HUES64 (cell line): Measurements from ENCODE around the gene CEACAM21.

Experiments used
- H3K27ac ChIP-seq: 2 replicates; pipeline ENCODE4 v1.7.0; 2013; ENCODE audit warnings: low read depth, low read length, inconsistent platforms
- H3K27me3 ChIP-seq: 2 replicates; pipeline ENCODE4 v1.6.1; 2013; ENCODE audit warnings: mild to moderate bottlenecking, low read length; ENCODE audit not compliant: insufficient read depth
- H3K36me3 ChIP-seq: 2 replicates; pipeline ENCODE4 v1.6.1; 2013; ENCODE audit warnings: mild to moderate bottlenecking, low read length; ENCODE audit not compliant: insufficient read depth
- H3K4me1 ChIP-seq: 2 replicates; pipeline ENCODE4 v1.6.1; 2013; ENCODE audit warnings: mild to moderate bottlenecking, low read length, moderate library complexity; ENCODE audit not compliant: insufficient read depth
- H3K4me3 ChIP-seq: 2 replicates; pipeline ENCODE4 v1.5.1; 2013; ENCODE audit warnings: mild to moderate bottlenecking, low read length, moderate library complexity
- H3K9ac ChIP-seq: 2 replicates; pipeline ENCODE4 v1.6.1; 2013; ENCODE audit warnings: mild to moderate bottlenecking, low read depth, low read length
- H3K9me3 ChIP-seq: 2 replicates; pipeline ENCODE4 v1.6.1; 2013; ENCODE audit warnings: low read depth, low read length; ENCODE audit not compliant: insufficient read depth
- WGBS: fragments of 150-250, 120-280 bp; methylation state at CpG from one replicate; pipeline ENCODE4 v1.1.7; 2013; ENCODE audit warnings: missing lambda C conversion rate; 5-methylcytosine and 5-hydroxymethylcytosine counted together

CEACAM21 gene

DNA sequence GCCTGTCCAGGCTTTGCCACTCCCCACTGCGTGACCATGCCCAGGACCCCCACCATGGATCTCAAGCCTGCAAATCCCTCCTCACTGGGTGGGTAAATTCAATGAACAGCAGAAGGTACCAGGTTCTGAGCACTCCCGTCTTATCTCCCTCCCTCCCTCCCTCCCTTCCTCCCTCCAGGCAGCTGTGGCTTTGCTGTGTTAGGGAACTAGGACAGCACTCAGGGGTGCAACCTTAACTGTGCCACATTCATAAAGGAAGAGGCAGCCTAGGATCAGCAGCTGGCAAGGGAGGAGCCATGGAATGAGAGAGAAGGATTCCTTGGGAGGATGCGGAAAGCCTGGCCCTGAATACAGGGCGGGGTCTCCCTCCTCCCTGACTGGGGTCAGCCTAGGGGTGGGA lies 45.3 kb downstream of the CEACAM21 start:
- WGBS: 60% methylated on average over 4 of the region's 4 CpGs
- peaks cover 6% of the 10 kb centered on the region; the same call in 1 of the 2 replicates for H3K9me3 ChIP-seq
- no peak overlapping the region for H3K27ac ChIP-seq
- no peak overlapping the region for H3K9ac ChIP-seq
- no peak overlapping the region for H3K4me3 ChIP-seq
- H3K27me3 ChIP-seq: no peaks in the 10 kb centered on the region; the same call in 1 of the 2 replicates
- no peaks in the 10 kb centered on the region for H3K36me3 ChIP-seq
- no peaks in the 10 kb centered on the region for H3K4me1 ChIP-seq

DNA sequence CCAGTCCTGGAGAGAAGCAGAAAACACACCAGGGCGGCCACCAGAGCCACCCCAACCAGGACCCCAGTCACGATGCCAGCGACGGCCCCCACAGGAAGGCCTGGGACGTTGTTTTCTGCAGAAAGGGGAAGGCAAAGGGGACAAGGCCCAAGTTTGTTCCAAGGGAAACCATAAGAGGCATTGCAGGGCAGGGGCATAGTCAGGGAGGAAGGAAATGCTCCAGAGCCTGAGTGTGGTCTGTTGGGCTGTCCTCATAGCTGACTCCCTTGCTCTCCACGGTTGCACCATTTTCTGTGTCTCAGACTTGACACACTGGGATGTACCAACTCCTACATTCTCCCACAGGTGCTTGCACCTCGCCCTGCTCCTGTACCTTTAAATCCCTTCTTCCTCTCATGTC lies 45.7 kb downstream of the CEACAM21 start:
- 65% methylated on average over 7 of the region's 7 CpGs for WGBS
- H3K9me3 ChIP-seq: peaks cover 6% of the 10 kb centered on the region; the same call in 1 of the 2 replicates
- no peak overlapping the region for H3K27ac ChIP-seq
- H3K36me3 ChIP-seq: no peaks in the 10 kb centered on the region
- no peaks in the 10 kb centered on the region for H3K4me1 ChIP-seq
- no peaks in the 10 kb centered on the region; the same call in 1 of the 2 replicates for H3K27me3 ChIP-seq
- no peak overlapping the region for H3K9ac ChIP-seq
- H3K4me3 ChIP-seq: no peak overlapping the region

DNA sequence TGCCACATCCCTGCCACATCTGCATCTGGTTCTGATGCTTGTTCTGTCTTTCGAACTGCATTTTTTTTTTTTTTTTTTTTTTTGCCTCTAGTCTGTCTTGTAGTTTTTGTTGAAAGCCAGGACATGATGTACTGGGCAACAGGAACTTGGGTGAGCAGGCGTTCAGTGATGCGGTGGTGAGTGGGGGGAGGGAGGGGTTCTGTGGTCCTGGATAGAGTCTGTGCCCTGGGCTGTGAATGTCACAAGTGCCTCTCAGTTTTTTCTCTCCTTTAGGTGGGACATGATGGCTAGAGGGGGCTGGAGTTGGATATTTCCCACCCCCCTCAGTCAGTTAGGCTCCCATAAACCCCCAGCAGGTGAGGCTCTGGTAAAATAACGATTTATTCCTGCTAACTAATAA lies 47.4 kb downstream of the CEACAM21 start:
- WGBS: 73% methylated on average over 3 of the region's 4 CpGs
- Histone ChIP-seq H3K4me1 (no peaks in the 10 kb centered on the region), H3K9ac (no peak overlapping the region), H3K27me3 (no peaks in the 10 kb centered on the region; the same call in 1 of the 2 replicates), H3K36me3 (no peaks in the 10 kb centered on the region), H3K4me3 (no peak overlapping the region), H3K27ac (no peak overlapping the region), H3K9me3 (peaks cover 13% of the 10 kb centered on the region; the same call in 1 of the 2 replicates)

DNA sequence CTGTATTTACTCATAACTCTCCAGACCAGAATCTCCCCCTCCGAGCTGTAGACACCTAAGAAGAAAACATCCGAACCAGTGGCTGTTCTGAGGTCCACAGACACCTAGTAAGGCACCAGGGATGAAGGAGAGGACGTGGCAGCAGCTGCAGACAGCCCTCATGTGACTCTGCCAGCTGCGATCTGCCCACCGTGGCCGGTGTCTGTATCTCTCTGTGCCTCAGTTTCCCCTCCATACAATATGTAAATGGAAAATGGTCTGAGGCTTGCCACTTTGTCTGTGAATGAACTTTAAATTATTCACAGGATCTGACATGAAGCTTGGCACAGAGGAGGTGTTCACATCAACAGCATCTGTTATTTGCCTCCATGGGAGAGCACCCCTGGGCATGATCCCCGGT lies 48.5 kb downstream of the CEACAM21 start:
- H3K27me3 ChIP-seq: no peaks in the 10 kb centered on the region; the same call in 1 of the 2 replicates
- 80% methylated on average over 7 of the region's 7 CpGs for WGBS

DNA sequence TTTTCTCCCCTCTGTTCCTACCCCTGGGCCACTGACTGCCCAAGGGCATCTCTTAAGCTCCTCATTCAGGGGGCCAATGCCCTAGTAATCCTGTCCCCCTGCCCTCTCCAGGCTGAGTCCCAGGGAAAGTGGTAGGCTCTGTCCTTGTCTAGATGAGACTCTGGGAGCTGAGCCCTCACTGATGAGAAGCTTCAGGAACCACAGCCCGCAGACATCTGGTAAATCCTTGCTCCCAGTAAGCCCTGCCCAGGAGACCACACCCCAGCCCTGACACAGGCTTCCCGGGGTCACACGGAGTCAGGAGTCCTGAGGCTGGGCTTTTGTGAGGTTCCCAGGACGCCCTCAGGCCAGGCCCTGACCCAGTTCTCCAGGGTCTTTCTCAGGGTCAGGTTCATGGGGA lies 49.0 kb downstream of the CEACAM21 start:
- no peak overlapping the region for H3K27ac ChIP-seq
- no peaks in the 10 kb centered on the region for H3K36me3 ChIP-seq
- H3K9ac ChIP-seq: no peak overlapping the region
- WGBS: 51% methylated on average over 4 of the region's 4 CpGs
- peaks cover 20% of the 10 kb centered on the region; the same call in 1 of the 2 replicates for H3K9me3 ChIP-seq
- H3K27me3 ChIP-seq: no peaks in the 10 kb centered on the region; the same call in 1 of the 2 replicates
- no peak overlapping the region for H3K4me3 ChIP-seq
- no peaks in the 10 kb centered on the region for H3K4me1 ChIP-seq

More for the DNA sequence above, 48.5 kb downstream of the CEACAM21 start:
- H3K4me1 ChIP-seq: no peaks in the 10 kb centered on the region
- H3K9me3 ChIP-seq: peaks cover 20% of the 10 kb centered on the region; the same call in 1 of the 2 replicates
- no peak overlapping the region for H3K9ac ChIP-seq
- no peak overlapping the region for H3K27ac ChIP-seq
- H3K36me3 ChIP-seq: no peaks in the 10 kb centered on the region
- no peak overlapping the region for H3K4me3 ChIP-seq

DNA sequence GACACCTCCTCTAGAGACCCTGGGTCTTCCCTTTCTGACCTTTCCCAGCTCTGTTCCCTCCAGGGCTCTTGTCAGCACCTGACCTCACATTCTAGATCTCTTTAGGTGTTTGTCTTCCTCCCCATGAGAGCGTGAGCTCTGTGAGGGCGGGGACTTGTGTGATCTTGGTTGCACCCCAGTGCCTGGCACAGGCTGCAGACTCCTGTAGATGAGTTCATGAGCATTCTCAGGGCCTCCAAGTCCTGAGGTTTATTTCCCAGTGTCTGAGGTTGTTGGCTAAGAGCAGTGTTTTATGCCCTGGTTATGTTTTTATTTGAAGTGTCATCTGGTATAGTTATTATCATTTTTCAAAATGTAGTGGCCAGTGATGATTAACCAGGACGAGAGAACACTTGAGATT lies 50.3 kb downstream of the CEACAM21 start:
- Histone ChIP-seq H3K27ac (no peak overlapping the region), H3K9ac (no peak overlapping the region), H3K4me1 (no peaks in the 10 kb centered on the region), H3K27me3 (no peaks in the 10 kb centered on the region; the same call in 1 of the 2 replicates), H3K9me3 (peaks cover 28% of the 10 kb centered on the region), H3K4me3 (no peak overlapping the region), H3K36me3 (no peaks in the 10 kb centered on the region)
- WGBS: 60% methylated on average over 3 of the region's 3 CpGs

DNA sequence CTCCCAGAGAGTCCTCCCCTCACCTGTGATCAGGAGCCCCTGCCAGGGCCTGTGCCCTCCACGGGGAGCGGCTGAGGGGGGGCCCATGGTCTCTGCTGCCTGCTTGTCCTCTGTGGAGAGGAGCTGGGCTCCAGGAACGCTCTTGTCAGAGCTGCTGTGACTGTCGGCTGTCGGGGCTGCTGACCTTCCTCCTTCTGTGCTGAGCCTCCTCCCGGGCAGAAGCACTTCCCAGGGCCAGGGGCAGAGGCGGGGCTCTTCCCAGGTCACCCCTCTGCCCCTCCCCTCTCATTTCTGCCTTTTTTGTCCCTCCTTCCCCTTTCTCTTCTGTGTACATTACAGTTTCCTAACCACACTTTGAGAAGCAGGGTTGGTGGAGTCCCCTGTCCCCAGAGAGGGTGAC lies 50.9 kb downstream of the CEACAM21 start, which contains the start of gene CEACAM4:
Gene CEACAM4, minus strand, starts transcription at position 198 of the 400 bp plus-strand sequence. Its CDS starts 111 bp downstream, at position 87.
- H3K4me1 ChIP-seq: no peaks in the 10 kb centered on the region
- no peaks in the 10 kb centered on the region; the same call in 1 of the 2 replicates for H3K27me3 ChIP-seq
- no peak within 1 kb of the TSS for H3K9ac ChIP-seq
- H3K27ac ChIP-seq: no peak within 1 kb of the TSS
- H3K4me3 ChIP-seq: no peak within 1 kb of the TSS
- H3K9me3 ChIP-seq: peaks cover 30% of the 10 kb centered on the region
- no peaks in the 10 kb centered on the region for H3K36me3 ChIP-seq
- 61% methylated on average over 7 of the region's 7 CpGs for WGBS

DNA sequence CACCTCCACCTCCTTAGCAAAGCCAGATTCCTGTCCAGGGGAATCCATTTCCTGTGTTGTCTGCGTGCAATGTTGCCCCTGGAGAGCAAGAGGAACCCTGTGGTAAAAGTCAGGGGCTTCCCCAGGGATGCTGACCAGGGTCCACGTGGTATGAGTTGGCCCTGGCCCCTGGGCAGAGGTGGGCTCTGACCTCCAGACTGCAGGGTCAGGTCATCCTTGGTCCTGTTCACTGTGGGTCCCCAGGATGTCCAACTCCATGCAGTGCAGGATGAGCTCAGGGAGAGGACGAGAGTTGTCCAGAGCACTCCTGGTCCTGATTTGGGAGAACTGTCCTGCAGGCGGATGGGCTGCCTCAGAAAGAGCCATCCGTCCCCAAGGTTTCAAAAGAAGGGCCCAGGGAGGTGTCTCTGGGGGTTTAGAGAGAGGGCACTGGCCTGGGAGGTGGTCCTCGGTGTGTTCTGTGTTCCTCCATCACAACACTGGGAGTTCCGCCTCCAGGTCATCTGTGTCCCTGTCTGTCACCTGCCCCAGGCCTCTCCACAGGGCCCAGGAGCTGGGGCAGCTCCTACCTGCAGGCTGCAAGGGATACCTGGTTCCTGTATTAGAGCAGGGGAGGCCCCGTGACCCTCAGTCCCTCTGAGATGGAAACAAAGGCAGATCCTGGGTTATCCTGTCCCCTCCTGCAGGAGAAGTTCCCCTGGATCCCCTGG lies 52.2 kb downstream of the CEACAM21 start:
- no peaks in the 10 kb centered on the region; the same call in 1 of the 2 replicates for H3K27me3 ChIP-seq
- H3K4me3 ChIP-seq: no peak overlapping the region
- H3K4me1 ChIP-seq: no peaks in the 10 kb centered on the region
- WGBS: 67% methylated on average over 8 of the region's 8 CpGs
- no peak overlapping the region for H3K9ac ChIP-seq
- H3K36me3 ChIP-seq: no peaks in the 10 kb centered on the region
- H3K9me3 ChIP-seq: peaks cover 31% of the 10 kb centered on the region
- no peak overlapping the region for H3K27ac ChIP-seq
